Lung (tissue), 16 donors: ENCODE results near the gene TCP10L. TPM values are rescaled to one million over a fixed set of nuclear protein-coding genes. Genes with fewer than 3 reads are reported as not detected.
"Not testable (repeated sequence)": the region's sequence is repeated elsewhere in the genome, so short reads cannot be mapped to it uniquely, and the experiment has no call there.

Experiments used
- ATAC-seq: fragments of 200-7000 bp; cut with Tn5 transposase; one replicate; pipeline ENCODE4 v1.9.1; 2020; ENCODE audit warnings: moderate number of reproducible peaks; ENCODE audit not compliant: insufficient read depth, low FRiP score
- DNase-seq, 3 donors: peaks; one replicate each; pipeline ENCODE4 v3.0.0-alpha.2; 2013 to 2017
- H3K27ac ChIP-seq, 2 donors: one replicate each; pipeline ENCODE4 v1.5.1; 2013; ENCODE audit warnings: mild to moderate bottlenecking in 2 of 2, moderate library complexity in 2 of 2, control low read depth in 1 of 2, inconsistent platforms in 1 of 2, low read depth in 1 of 2, low read length in 1 of 2
- H3K27me3 ChIP-seq, 3 donors: one replicate each; pipeline ENCODE4 v1.5.1; 2013; ENCODE audit warnings: low read length in 2 of 3; ENCODE audit not compliant: control insufficient read depth in 3 of 3, insufficient read depth in 3 of 3
- H3K36me3 ChIP-seq, 4 donors: one replicate each; pipeline ENCODE4 v1.5.1; 2013; ENCODE audit warnings: low read length in 4 of 4, mild to moderate bottlenecking in 1 of 4, moderate library complexity in 1 of 4; ENCODE audit not compliant: control insufficient read depth in 4 of 4, insufficient read depth in 4 of 4
- H3K4me1 ChIP-seq, 5 donors: one replicate each; pipeline ENCODE4 v1.5.1; 2013; ENCODE audit warnings: low read length in 5 of 5, mild to moderate bottlenecking in 2 of 5, moderate library complexity in 1 of 5; ENCODE audit not compliant: control insufficient read depth in 5 of 5, insufficient read depth in 5 of 5
- H3K4me3 ChIP-seq: one replicate; pipeline ENCODE4 v1.5.1; 2013; ENCODE audit warnings: mild to moderate bottlenecking, control low read depth, moderate library complexity
- H3K9ac ChIP-seq, 2 donors: one replicate each; pipeline ENCODE4 v1.5.1; 2013; ENCODE audit warnings: low read length in 2 of 2, control low read depth in 1 of 2; ENCODE audit not compliant: insufficient read depth in 1 of 2
- H3K9me3 ChIP-seq, 4 donors: one replicate each; pipeline ENCODE4 v1.5.1; 2013; ENCODE audit warnings: low read length in 3 of 4, mild to moderate bottlenecking in 1 of 4, moderate library complexity in 1 of 4; ENCODE audit not compliant: control insufficient read depth in 4 of 4, insufficient read depth in 3 of 4
- WGBS, 2 donors: extraction: QIAGEN DNeasy Blood & Tissue Kit; methylation state at CpG; one replicate each; pipeline ENCODE4 v1.1.7; 2013; 5-methylcytosine and 5-hydroxymethylcytosine counted together
- long read RNA-seq, 5 donors: transcript quantifications; one replicate each; lab custom pipeline, GENCODE V29; 2026
- polyA plus RNA-seq, 2 donors: library from polyadenylated mRNA; stranded (reverse); fragments of 200-250 nt; gene quantifications; one replicate each; pipeline ENCODE4 v1.2.1, GENCODE V29; 2013
- total RNA-seq, 2 donors: library from RNA; depleted of rRNA in 1 of 2; stranded (reverse); fragments of >200 nt in 1 of 2; gene quantifications; one replicate each; pipeline ENCODE4 v1.2.1, GENCODE V29; 2014 to 2021
- TF ChIP-seq, protein P1 (sequence below): IDR thresholded peaks from 2 replicates; pipeline ENCODE4 v1.5.1; 2012; ENCODE audit warnings: mild to moderate bottlenecking; ENCODE audit errors: control extremely low read depth, extremely low read depth
- donor health status: control.
- donor health status: control.
- donor health status: Bipolar disorder and iron deficiency.
- donor health status: healthy.
- donor health status: DM: yes; HTN: yes; CAD: no.

Gene TCP10L, protein sequence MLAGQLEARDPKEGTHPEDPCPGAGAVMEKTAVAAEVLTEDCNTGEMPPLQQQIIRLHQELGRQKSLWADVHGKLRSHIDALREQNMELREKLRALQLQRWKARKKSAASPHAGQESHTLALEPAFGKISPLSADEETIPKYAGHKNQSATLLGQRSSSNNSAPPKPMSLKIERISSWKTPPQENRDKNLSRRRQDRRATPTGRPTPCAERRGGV
- under 1 TPM; 0.43 to 0.71 TPM for total RNA-seq
- polyA plus RNA-seq: under 1 TPM; 0.25 to 0.65 TPM
- long read RNA-seq, donor 1: 0 reads
- long read RNA-seq, donor 2: 0 reads
- long read RNA-seq, donor 3: 0 reads
- long read RNA-seq, donor 4: 0 reads
- long read RNA-seq, donor 5: 0 reads

DNA sequence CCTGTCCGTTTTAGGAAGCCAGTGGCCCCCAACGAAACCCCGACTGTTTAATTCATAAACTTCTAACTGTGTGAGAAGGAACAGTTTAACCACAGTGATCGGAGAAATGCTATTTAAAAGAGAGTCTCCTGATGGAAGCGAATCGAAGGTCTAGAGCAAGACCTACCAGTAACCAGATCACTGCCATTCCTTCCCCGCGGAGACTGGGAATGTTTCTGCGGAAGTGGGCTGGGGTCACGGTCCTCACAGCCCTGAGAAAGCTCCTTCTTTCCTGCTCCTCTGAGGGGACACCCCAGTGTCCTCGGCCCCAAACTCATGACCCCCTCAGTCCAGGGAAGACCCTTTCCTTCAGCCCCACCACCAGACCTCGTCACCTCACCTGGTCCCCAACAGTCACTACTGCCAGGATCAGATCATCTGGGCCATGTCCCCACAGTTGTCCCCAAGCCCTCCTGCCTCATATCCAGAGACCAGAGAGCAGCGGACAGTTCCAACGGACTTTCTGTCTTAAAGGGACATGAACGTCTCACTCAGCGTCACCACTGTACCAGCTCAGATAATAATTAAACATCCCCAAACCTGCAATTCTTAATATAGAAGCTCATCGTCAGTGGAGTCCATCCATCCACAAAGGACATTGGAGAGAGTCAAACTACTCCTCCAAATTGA is at the start of gene TCP10L:
Gene TCP10L, minus strand, starts transcription at position 482 of the 669 bp plus-strand sequence. CDS start 1,219 bp downstream, outside the sequence.
- ATAC-seq: no peak
- Histone ChIP-seq H3K36me3 (no peaks in the 10 kb centered on the region), H3K27me3 (peaks cover 0 to 5% (median 0%) of the 10 kb centered on the region in 3 donors), H3K9me3 (no peaks in the 10 kb centered on the region), H3K27ac (no peak within 1 kb of the TSS), H3K4me1 (no peaks in the 10 kb centered on the region), H3K4me3 (no peak within 1 kb of the TSS), H3K9ac (no peak within 1 kb of the TSS)
- WGBS, 2 donors: 87 to 88% methylated on average over 17 of the region's 17 CpGs
- TF ChIP-seq, protein P1, sequence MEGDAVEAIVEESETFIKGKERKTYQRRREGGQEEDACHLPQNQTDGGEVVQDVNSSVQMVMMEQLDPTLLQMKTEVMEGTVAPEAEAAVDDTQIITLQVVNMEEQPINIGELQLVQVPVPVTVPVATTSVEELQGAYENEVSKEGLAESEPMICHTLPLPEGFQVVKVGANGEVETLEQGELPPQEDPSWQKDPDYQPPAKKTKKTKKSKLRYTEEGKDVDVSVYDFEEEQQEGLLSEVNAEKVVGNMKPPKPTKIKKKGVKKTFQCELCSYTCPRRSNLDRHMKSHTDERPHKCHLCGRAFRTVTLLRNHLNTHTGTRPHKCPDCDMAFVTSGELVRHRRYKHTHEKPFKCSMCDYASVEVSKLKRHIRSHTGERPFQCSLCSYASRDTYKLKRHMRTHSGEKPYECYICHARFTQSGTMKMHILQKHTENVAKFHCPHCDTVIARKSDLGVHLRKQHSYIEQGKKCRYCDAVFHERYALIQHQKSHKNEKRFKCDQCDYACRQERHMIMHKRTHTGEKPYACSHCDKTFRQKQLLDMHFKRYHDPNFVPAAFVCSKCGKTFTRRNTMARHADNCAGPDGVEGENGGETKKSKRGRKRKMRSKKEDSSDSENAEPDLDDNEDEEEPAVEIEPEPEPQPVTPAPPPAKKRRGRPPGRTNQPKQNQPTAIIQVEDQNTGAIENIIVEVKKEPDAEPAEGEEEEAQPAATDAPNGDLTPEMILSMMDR: no peak
- DNase-seq: no peak

DNA sequence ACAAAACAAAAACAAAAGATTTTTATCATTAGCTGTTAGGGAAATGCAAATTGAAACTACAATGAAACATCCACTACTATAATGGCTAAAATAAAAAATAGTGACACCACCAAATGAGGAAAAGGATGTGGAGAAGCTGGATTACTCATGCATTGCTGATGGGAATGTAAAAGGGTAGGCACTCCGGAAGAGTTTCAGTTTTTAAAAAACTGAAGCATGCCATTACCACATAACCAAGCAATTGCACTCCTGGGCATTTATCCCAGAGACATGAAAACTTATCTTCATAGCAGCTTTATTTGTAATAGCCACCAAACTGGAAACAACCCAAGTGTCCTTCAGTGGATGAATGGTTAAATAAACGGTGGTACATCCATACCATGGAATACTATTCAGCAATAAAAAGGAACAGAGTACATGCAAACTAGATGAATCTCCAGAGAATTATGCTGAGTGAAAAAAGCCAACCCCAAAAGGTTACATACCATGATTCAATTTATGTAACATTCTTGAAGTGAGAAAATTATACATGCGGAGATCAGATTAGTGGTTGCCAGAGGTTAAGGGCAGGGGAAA is 41.4 kb upstream of the TCP10L start:
- Histone ChIP-seq H3K9ac (no peak overlapping the region), H3K27me3 (peaks cover 0 to 5% (median 0%) of the 10 kb centered on the region in 3 donors), H3K27ac (no peak overlapping the region), H3K4me3 (no peak overlapping the region), H3K4me1 (no peaks in the 10 kb centered on the region), H3K9me3 (peaks cover 0 to 4% (median 0%) of the 10 kb centered on the region in 4 donors), H3K36me3 (peaks cover 6 to 12% (median 9%) of the 10 kb centered on the region in 4 donors)
- ATAC-seq (no peak), DNase-seq (no peak)
- 96 to 97% methylated on average over 3 of the region's 3 CpGs for WGBS, 2 donors
- TF ChIP-seq, protein P1: no peak

DNA sequence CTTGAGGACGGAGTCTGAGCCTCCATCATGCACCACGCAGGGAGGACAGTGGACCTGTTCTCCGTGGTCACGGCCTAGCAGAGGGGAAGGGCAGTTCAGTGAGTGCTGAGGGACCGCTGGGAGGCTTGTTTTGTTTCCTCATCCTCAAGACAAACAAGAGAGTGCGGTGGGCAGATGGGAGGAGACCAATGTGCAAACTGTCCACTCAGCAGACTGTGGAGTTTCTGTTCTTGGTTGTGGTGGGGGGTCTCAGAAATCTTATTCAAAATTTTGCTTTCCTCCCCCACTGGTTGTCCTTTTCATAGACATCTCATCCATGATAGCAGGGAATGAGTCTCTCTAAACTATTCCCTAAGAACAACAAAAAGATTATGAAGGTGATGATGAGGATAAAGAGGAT is 32.9 kb upstream of the TCP10L start:
- 78 to 81% methylated on average over 6 of the region's 6 CpGs for WGBS, 2 donors
- peaks cover 0 to 11% (median 0%) of the 10 kb centered on the region in 3 donors for H3K27me3 ChIP-seq
- not testable (repeated sequence) for H3K4me1 ChIP-seq, H3K27ac ChIP-seq, ATAC-seq, H3K9me3 ChIP-seq, H3K4me3 ChIP-seq, DNase-seq, H3K36me3 ChIP-seq, H3K9ac ChIP-seq

DNA sequence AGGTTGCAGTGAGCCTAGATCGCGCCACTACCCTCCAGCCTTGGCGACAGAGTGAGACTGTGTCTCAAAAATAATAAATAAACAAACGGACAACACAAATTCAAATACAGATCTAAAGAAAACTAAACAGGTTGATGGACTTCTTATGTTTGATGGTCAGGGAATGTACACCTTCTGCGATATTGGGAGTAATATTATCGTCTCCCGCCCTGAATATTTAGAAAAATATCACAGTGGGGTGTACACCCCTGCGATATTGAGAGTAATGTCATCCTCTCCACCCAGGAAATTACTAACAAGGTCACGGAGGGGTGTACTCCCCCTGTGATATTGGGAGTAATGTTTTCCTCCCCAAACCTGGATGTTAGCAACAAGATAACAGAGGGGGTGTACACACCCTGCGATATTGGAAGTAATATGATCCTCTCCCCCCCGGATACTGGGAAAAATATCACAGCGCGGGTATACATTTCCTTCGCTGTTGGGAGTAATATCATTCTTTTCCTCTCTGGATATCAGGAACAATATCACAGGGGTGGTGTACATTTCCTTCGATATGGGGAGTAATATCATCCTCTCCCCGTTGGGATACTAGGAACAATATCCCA is 28.2 kb upstream of the TCP10L start:
- Histone ChIP-seq H3K4me1 (peaks cover 0 to 11% (median 4%) of the 10 kb centered on the region in 5 donors), H3K9me3 (no peaks in the 10 kb centered on the region), H3K27me3 (no peaks in the 10 kb centered on the region), H3K36me3 (peaks cover 0 to 10% (median under 1%) of the 10 kb centered on the region in 4 donors), H3K4me3 (no peak overlapping the region), H3K9ac (peak overlapping the region; percentile 78 to 88), H3K27ac (peak overlapping the region; percentile 91 to 96)
- WGBS, 2 donors: 71 to 74% methylated on average over 16 of the region's 16 CpGs
- DNase-seq (no peak), ATAC-seq (no peak)
- TF ChIP-seq, protein P1: no peak
